ENCODE measurements around the gene CTNND1. TPM values are rescaled to one million over a fixed set of nuclear protein-coding genes. Genes with fewer than 3 reads are reported as not detected.

CTNND1 gene
- total RNA-seq, 4 donors from 2014 or later = 87.6 to 123 (median 93.8) TPM

GRCh38 chr11:57728829-57729228 is 32.8 kb upstream of the CTNND1 start:
- no peak for ATAC-seq
- TF ChIP-seq POLR2A (IDR thresholded peaks at IDR 0.05) (no peak), EP300 (IDR thresholded peaks at IDR 0.05) (no peak), CTCF (IDR thresholded peaks at IDR 0.05) (no peak), POLR2AphosphoS5 (IDR thresholded peaks at IDR 0.05) (no peak)
- H3K27ac ChIP-seq = no peak overlapping the region
- H3K4me1 ChIP-seq = no peaks in the 10 kb centered on the region
- H3K4me3 ChIP-seq = no peak overlapping the region
- 67 to 93% methylated on average over 3 to 5 of the region's 7 CpGs for WGBS, 2 donors (ENCODE audit: low coverage in 1 of 2)
- H3K27me3 ChIP-seq = no peaks in the 10 kb centered on the region
- H3K36me3 ChIP-seq = peaks cover 0 to 8% of the 10 kb centered on the region in 2 donors
- no peaks in the 10 kb centered on the region for H3K9me3 ChIP-seq

DNA sequence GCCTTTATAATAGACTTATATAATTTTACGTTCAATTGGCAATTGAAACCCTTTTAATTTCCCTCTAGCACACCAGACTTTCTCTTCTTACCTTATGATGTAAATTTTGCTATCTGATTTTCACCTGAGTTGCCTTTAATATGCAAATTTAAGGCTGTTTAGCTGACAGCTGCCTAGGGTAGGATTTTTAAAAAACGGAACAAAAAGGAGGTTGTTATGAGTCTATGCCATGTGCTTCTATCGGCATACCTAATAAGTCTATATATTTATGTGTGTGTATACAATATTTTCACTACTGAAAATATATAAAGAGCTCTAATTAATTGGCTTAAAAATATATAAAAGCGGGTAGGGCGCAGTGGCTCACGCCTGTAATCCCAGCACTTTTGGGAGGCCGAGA is 32.1 kb upstream of the CTNND1 start:
- Histone ChIP-seq H3K4me1 (no peaks in the 10 kb centered on the region), H3K9me3 (no peaks in the 10 kb centered on the region), H3K4me3 (no peak overlapping the region), H3K27me3 (no peaks in the 10 kb centered on the region), H3K36me3 (peaks cover 0 to 11% of the 10 kb centered on the region in 2 donors), H3K27ac (no peak overlapping the region)
- TF ChIP-seq CTCF (IDR thresholded peaks at IDR 0.05) = no peak
- no peak for TF ChIP-seq POLR2AphosphoS5 (IDR thresholded peaks at IDR 0.05)
- no peak for TF ChIP-seq POLR2A (IDR thresholded peaks at IDR 0.05)
- TF ChIP-seq EP300 (IDR thresholded peaks at IDR 0.05) = no peak
- no peak for ATAC-seq
- 86 to 87% methylated on average over 6 to 7 of the region's 7 CpGs for WGBS, 2 donors (ENCODE audit: low coverage in 1 of 2)

- Histone ChIP-seq H3K36me3 (peaks cover 0 to 31% of the 10 kb centered on the region in 2 donors), H3K9me3 (no peaks in the 10 kb centered on the region), H3K27ac (no peak overlapping the region), H3K4me3 (no peak overlapping the region), H3K27me3 (no peaks in the 10 kb centered on the region), H3K4me1 (no peaks in the 10 kb centered on the region)
- no peak for TF ChIP-seq POLR2AphosphoS5 (IDR thresholded peaks at IDR 0.05)
- no peak for TF ChIP-seq EP300 (IDR thresholded peaks at IDR 0.05)
- TF ChIP-seq POLR2A (IDR thresholded peaks at IDR 0.05) = no peak
- TF ChIP-seq CTCF (IDR thresholded peaks at IDR 0.05) = no peak
- no peak for ATAC-seq
- no CpG with 5 or more reads among the region's 1 CpG for whole genome bisulfite sequencing, 2 donors (ENCODE audit: low coverage in 1 of 2)
Observed at GRCh38 chr11:57732661-57733060, 28.9 kb upstream of the CTNND1 start.

- H3K27me3 ChIP-seq = no peaks in the 10 kb centered on the region
- TF ChIP-seq EP300 (IDR thresholded peaks at IDR 0.05) = no peak
- TF ChIP-seq POLR2AphosphoS5 (IDR thresholded peaks at IDR 0.05) = no peak
- no peak for TF ChIP-seq CTCF (IDR thresholded peaks at IDR 0.05)
- TF ChIP-seq POLR2A (IDR thresholded peaks at IDR 0.05) = no peak
- WGBS, 2 donors (ENCODE audit: low coverage in 1 of 2) = 69% methylated on average over 3 of the region's 3 CpGs; no CpG with 5 or more reads in 1 of the 2 donors
- H3K9me3 ChIP-seq = no peaks in the 10 kb centered on the region
- H3K4me3 ChIP-seq = no peak overlapping the region
- no peak for ATAC-seq
- no peak overlapping the region for H3K27ac ChIP-seq
- H3K36me3 ChIP-seq = peaks cover 0 to 50% of the 10 kb centered on the region in 2 donors
- H3K4me1 ChIP-seq = peaks cover 0 to 6% (median 0%) of the 10 kb centered on the region in 3 donors
Observed at GRCh38 chr11:57735619-57736298, 25.8 kb upstream of the CTNND1 start.

Data from gastroesophageal sphincter (tissue), 4 donors.